Heart right ventricle (tissue), 16 donors: ENCODE results near the gene BTBD10. TPM values are rescaled to one million over a fixed set of nuclear protein-coding genes. Genes with fewer than 3 reads are reported as not detected.

Source experiments
- ATAC-seq, 8 donors: fragments of 200-7000 bp; cut with Tn5 transposase; one replicate each; pipeline ENCODE4 v1.9.1; 2020; ENCODE audit warnings: mild to moderate bottlenecking in 8 of 8, moderate library complexity in 8 of 8, moderate number of reproducible peaks in 1 of 8
- DNase-seq, 2 donors: peaks; one replicate each; pipeline ENCODE4 v3.0.0-alpha.2; 2020
- H3K27ac ChIP-seq, 10 donors: fragments of 200-600 bp; sonication (generic) in 2 of 10; one replicate each; pipeline versions ENCODE4 v1.5.0 to v1.8.0; 2020 to 2022; ENCODE audit warnings: mild to moderate bottlenecking in 3 of 10
- H3K27me3 ChIP-seq, 7 donors: fragments of 200-600 bp; one replicate each; pipeline ENCODE4 v1.8.0; 2021 to 2022; ENCODE audit warnings: mild to moderate bottlenecking in 2 of 7
- H3K36me3 ChIP-seq, 9 donors: fragments of 200-600 bp; sonication (generic) in 1 of 9; one replicate each; pipeline versions ENCODE4 v1.5.0 to v1.8.0; 2020 to 2022; ENCODE audit warnings: mild to moderate bottlenecking in 2 of 9
- H3K4me1 ChIP-seq, 9 donors: fragments of 200-600 bp; sonication (generic) in 1 of 9; one replicate each; pipeline versions ENCODE4 v1.5.0 to v1.8.0; 2020 to 2022; ENCODE audit warnings: mild to moderate bottlenecking in 4 of 9
- H3K4me3 ChIP-seq, 10 donors: fragments of 200-600 bp; sonication (generic) in 2 of 10; one replicate each; pipeline versions ENCODE4 v1.5.0 to v1.8.0; 2020 to 2022; ENCODE audit warnings: mild to moderate bottlenecking in 7 of 10, moderate library complexity in 2 of 10
- H3K9me3 ChIP-seq, 11 donors: fragments of 200-600 bp in 10 of 11; sonication (generic) in 2 of 11; one replicate each; pipeline versions ENCODE4 v1.5.0 to v1.8.0; 2013 to 2022; ENCODE audit warnings: mild to moderate bottlenecking in 2 of 11, control low read depth in 1 of 11, moderate library complexity in 1 of 11
- CTCF ChIP-seq, 9 donors: fragments of 200-600 bp; sonication (generic) in 2 of 9; IDR thresholded peaks; one replicate each; pipeline versions ENCODE4 v1.5.0 to v1.8.0; 2021 to 2022; ENCODE audit warnings: antibody characterized with exemption in 9 of 9, mild to moderate bottlenecking in 5 of 9, moderate library complexity in 1 of 9
- WGBS, 2 donors: extraction: QIAGEN DNeasy Blood & Tissue Kit; methylation state at CpG; one replicate each; pipeline ENCODE4 v1.1.7; 2013; ENCODE audit warnings: inconsistent platforms in 1 of 2; 5-methylcytosine and 5-hydroxymethylcytosine counted together
- intact Hi-C, 10 donors: fragments of 100-400 bp; cut with DNase I; formaldehyde crosslinking; loops; one replicate each; pipeline versions ENCODE4 v1.11.1 to v1.14.2; 2022
- polyA plus RNA-seq, 2 donors: library from polyadenylated mRNA; stranded (reverse); fragments of 200-250 nt; gene quantifications; one replicate each; pipeline ENCODE4 v1.2.3, GENCODE V29; 2013
- total RNA-seq, 10 donors: library from RNA; stranded (reverse); fragmentation: NEBNext Ultra II Directional in 3 of 10; extraction: Animal tissue kit (Norgen Biotek cat#: 25700) in 3 of 10; gene quantifications; one replicate each; pipeline versions ENCODE4 v1.2.1 to v1.2.4, GENCODE V29; 2021 to 2023
- donor health status: Arrhythmogenic right ventricular cardiomyopathy.
- donor health status: ischemic (EF 13 %, LVEDD 7.1; RV severe dilation, severe dysfunction).
- donor health status: healthy with polysubstance abuse.
- donor health status: DM: no; HTN: yes; CAD: no.
- donor health status: DM: no; HTN: no; CAD: no.
- donor health status: ischemic (EF 25% LVEDD 6.9; RV normal size, moderate dysfunction).
- donor health status: ischemic (EF 25% LVEDD 5.7; RV mildly dilated, moderate dysfunction).
- donor health status: healthy.
- donor health status: DM: yes; HTN: yes; CAD: no.
- donor health status: Ischemic cardiomyopathy.
- donor health status: ischemic (EF 35%, LVEDD 5.7; RV mildly dilated, moderate dysfunction).
- donor health status: nonischemic (EF 11% LVEDD 7.7; RV severe dilation, severe dysfunction).
- donor health status: DM: yes; HTN: yes; CAD: no.
- donor health status: PGD.
- donor health status: ischemic (EF 29% LVEDD 5.4; RV normal size, mild dysfunction).
- donor health status: nonischemic (EF 23%, LVEDD 6.1; RV moderate dilation, normal function).

The BTBD10 gene
- total and polyA plus RNA-seq, 12 donors: 6.8 to 36.5 (median 23.2) TPM

GRCh38 chr11:13450832-13451397, 12.1 kb downstream of the BTBD10 start:
- intact Hi-C loops: no loop called here
- H3K9me3 ChIP-seq: peaks cover 0 to 19% (median 0%) of the 10 kb centered on the region in 11 donors
- no peak overlapping the region for H3K27ac ChIP-seq
- H3K27me3 ChIP-seq: no peaks in the 10 kb centered on the region
- peaks cover 2 to 31% (median 22%) of the 10 kb centered on the region in 9 donors for H3K4me1 ChIP-seq
- ATAC-seq (no peak), DNase-seq (no peak)
- WGBS, 2 donors: 87% methylated on average over 2 of the region's 2 CpGs
- no peak for TF ChIP-seq CTCF (IDR thresholded peaks at IDR 0.05)
- no peaks in the 10 kb centered on the region for H3K36me3 ChIP-seq
- no peak overlapping the region for H3K4me3 ChIP-seq

GRCh38 chr11:13449522-13449921, 13.5 kb downstream of the BTBD10 start:
- no peak overlapping the region for H3K4me3 ChIP-seq
- no peaks in the 10 kb centered on the region for H3K36me3 ChIP-seq
- intact Hi-C loops: no loop called here
- no peak for ATAC-seq
- no peaks in the 10 kb centered on the region for H3K27me3 ChIP-seq
- peak overlapping the region in 2 of 10 donors; percentile 67 to 69 for H3K27ac ChIP-seq
- DNase-seq: no peak
- H3K4me1 ChIP-seq: peaks cover 2 to 35% (median 22%) of the 10 kb centered on the region in 9 donors
- WGBS, 2 donors: 61 to 98% methylated on average over 1 of the region's 1 CpG
- H3K9me3 ChIP-seq: peaks cover 0 to 19% (median 0%) of the 10 kb centered on the region in 11 donors
- TF ChIP-seq CTCF (IDR thresholded peaks at IDR 0.05): no peak

- H3K27me3 ChIP-seq: no peaks in the 10 kb centered on the region
- DNase-seq (peak; percentile 21 to 27), ATAC-seq (peak; percentile 71 to 95 (median 83))
- intact Hi-C loops: no loop called here
- 37 to 40% methylated on average over 2 of the region's 2 CpGs for WGBS, 2 donors
- H3K36me3 ChIP-seq: no peaks in the 10 kb centered on the region
- peaks cover 0 to 19% (median 0%) of the 10 kb centered on the region in 11 donors for H3K9me3 ChIP-seq
- no peak overlapping the region for H3K4me3 ChIP-seq
- H3K4me1 ChIP-seq: peaks cover 2 to 35% (median 22%) of the 10 kb centered on the region in 9 donors
- H3K27ac ChIP-seq: peak overlapping the region in 7 of 10 donors; percentile 2 to 69 (median 36)
- TF ChIP-seq CTCF (IDR thresholded peaks at IDR 0.05): no peak
Observed at GRCh38 chr11:13448876-13449275, 14.1 kb downstream of the BTBD10 start.

GRCh38 chr11:13446444-13446843, 16.6 kb downstream of the BTBD10 start:
- no peak overlapping the region for H3K27ac ChIP-seq
- H3K4me3 ChIP-seq: no peak overlapping the region
- no peak for TF ChIP-seq CTCF (IDR thresholded peaks at IDR 0.05)
- ATAC-seq: no peak
- DNase-seq: no peak
- H3K36me3 ChIP-seq: no peaks in the 10 kb centered on the region
- H3K4me1 ChIP-seq: peaks cover 2 to 35% (median 22%) of the 10 kb centered on the region in 9 donors
- intact Hi-C loops: no loop called here
- H3K9me3 ChIP-seq: peaks cover 0 to 14% (median 0%) of the 10 kb centered on the region in 11 donors
- no peaks in the 10 kb centered on the region for H3K27me3 ChIP-seq
